ENCODE results near the gene CLCNKA. TPM values are rescaled to one million over a fixed set of nuclear protein-coding genes. Genes with fewer than 3 reads are reported as not detected.

The CLCNKA gene
- total and polyA plus RNA-seq, 2 of the 8 experiments (the other 6 are each of a cell fraction or from before 2014, with no cell fraction given): 0.95 to 2.0 TPM

DNA sequence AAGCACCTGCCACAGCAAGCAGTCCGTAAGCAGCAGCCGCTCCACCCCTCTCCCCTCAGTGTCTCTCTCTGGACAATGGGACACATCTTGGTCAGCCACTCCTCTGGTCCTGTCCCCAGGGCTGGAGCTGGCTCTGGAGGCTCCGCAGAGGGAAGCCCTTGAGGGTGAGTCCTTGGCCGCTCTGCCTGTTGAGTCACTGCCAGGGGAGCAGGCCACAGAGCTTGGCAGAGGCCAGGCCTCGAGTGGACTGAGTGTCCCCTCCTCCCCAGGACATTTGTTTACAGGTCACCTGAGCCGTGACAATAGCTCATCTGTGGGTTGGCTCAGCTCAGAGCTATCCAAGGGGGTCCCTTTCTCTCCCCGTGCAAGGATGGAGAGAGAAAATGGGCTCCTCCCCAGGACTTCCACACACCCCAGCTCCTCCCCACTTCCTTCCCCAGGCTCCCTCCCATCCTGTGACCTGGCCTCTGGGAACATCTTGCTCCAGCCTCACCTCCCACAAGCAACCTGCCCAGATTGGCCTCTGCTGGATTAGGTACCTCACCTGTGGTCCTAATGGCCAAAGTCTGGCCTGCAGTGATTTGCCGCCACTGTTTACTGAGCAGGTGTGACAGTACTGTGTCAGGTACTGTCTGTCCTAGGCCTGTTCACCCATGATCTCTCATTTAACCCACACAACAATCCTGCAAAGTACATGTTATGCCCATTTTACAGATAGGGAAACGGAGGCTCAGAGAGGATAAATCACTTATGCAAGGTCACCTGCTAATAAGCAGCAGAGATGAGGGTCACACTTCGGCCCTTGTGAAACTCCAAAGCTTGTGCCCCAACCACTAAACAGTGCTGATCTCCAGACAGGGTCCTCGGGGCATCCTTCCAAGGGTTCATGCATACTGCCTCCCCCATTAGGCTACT, 46.8 kb downstream of the CLCNKA start:
- no peak overlapping the region for H2BK15ac ChIP-seq (ENCODE audit: low read length)
- 70% methylated on average over 11 of the region's 11 CpGs; no CpG with 5 or more reads in 1 of the 2 experiments for WGBS, 2 experiments (ENCODE audit: extremely low coverage in 1 of 2, insufficient coverage in 1 of 2, insufficient read length in 1 of 2, insufficient replicate concordance in 2 of 2, low coverage in 1 of 2, low lambda C conversion rate in 2 of 2, missing lambda C conversion rate in 1 of 2)
- H3K4me2 ChIP-seq (ENCODE audit: insufficient read depth in 1 of 2, low read depth in 2 of 2, low read length in 2 of 2): no peak overlapping the region

More for the DNA sequence above, 46.8 kb downstream of the CLCNKA start:
- H3K23me2 ChIP-seq (ENCODE audit: low read depth, low read length): peaks cover 5% of the 10 kb centered on the region; the same call in 1 of the 2 replicates
- H2AFZ ChIP-seq (ENCODE audit: low read length): no peak overlapping the region
- H4K5ac ChIP-seq (ENCODE audit: insufficient read length, low read depth, low read length): no peak overlapping the region
- H3K4me1 ChIP-seq (replicated peaks in 1 of 4; ENCODE audit: control insufficient read depth in 3 of 4, insufficient read depth in 4 of 4, low read length in 3 of 4): peaks cover 0 to 27% (median 16%) of the 10 kb centered on the region in 4 experiments; a peak in 6 of 7 replicates
- no peak overlapping the region for H3K56ac ChIP-seq (replicated peaks; ENCODE audit: insufficient read length, low read depth, low read length)
- H3K9me3 ChIP-seq (ENCODE audit: insufficient read depth in 2 of 2, low read depth in 1 of 2, low read length in 1 of 2): no peaks in the 10 kb centered on the region
- no peak overlapping the region for H2AK5ac ChIP-seq (ENCODE audit: low read depth, low read length)
- no peak overlapping the region for H2BK5ac ChIP-seq (ENCODE audit: low read depth, low read length)
- H3K27ac ChIP-seq (ENCODE audit: low read depth, low read length): no peak overlapping the region
- FAIRE-seq: no peak
- peaks cover 0 to 4% of the 10 kb centered on the region in 2 experiments for H4K20me1 ChIP-seq (replicated peaks in 1 of 2; ENCODE audit: control insufficient read depth in 1 of 2, insufficient read depth in 2 of 2, low read length in 2 of 2)
- H2BK120ac ChIP-seq (replicated peaks; ENCODE audit: low read depth, low read length): no peak overlapping the region
- H3K18ac ChIP-seq (ENCODE audit: extremely low read depth, low read length): no peak overlapping the region
- H2BK20ac ChIP-seq (ENCODE audit: low read length): no peak overlapping the region; the same call in 1 of the 2 replicates
- H4K8ac ChIP-seq (ENCODE audit: extremely low read depth, insufficient read depth, low read length): no peak overlapping the region
- ChIA-PET CTCF (ENCODE audit: partially characterized antibody) (interaction anchor here (0.7 to 21.9 kb wide), 9 partner anchors 11 to 175 kb away, joined by 3 to 569 read pairs (median 3); no protein-coding TSS in a partner anchor), POLR2A (ENCODE audit: partially characterized antibody) (interaction anchor here (0.5 to 2.1 kb wide), 5 partner anchors 24 to 281 kb away, joined by 3 to 5 read pairs (median 3); partner anchors contain the start of gene CLCNKB)
- no peaks in the 10 kb centered on the region for H3K79me1 ChIP-seq (ENCODE audit: low read depth, low read length)
- TF ChIP-seq BACH1 (IDR thresholded peaks at IDR 0.05; ENCODE audit: low read length): no peak
- no peak for TF ChIP-seq RXRA (IDR thresholded peaks at IDR 0.05; ENCODE audit: insufficient read depth, low read depth, low read length)
- no peak for TF ChIP-seq SIRT6 (IDR thresholded peaks at IDR 0.05; ENCODE audit: low read length)
- H3K14ac ChIP-seq (ENCODE audit: insufficient read length): no peak overlapping the region
- H3K27me3 ChIP-seq (replicated peaks in 1 of 4; ENCODE audit: control insufficient read depth in 3 of 4, extremely low read depth in 1 of 4, insufficient read depth in 3 of 4, low read length in 3 of 4): peaks cover 2 to 20% (median 14%) of the 10 kb centered on the region in 4 experiments; a peak in 6 of 7 replicates
- H3K4ac ChIP-seq (replicated peaks; ENCODE audit: insufficient read length, low read depth, low read length): no peak overlapping the region
- H2BK12ac ChIP-seq (ENCODE audit: low read depth, low read length): no peak overlapping the region
- no peaks in the 10 kb centered on the region for H3K79me2 ChIP-seq (ENCODE audit: control insufficient read depth in 1 of 2, insufficient read depth in 2 of 2, low read length in 2 of 2)
- no peak overlapping the region for H3K9ac ChIP-seq (replicated peaks in 1 of 4; ENCODE audit: extremely low read depth in 1 of 4, low read depth in 3 of 4, low read length in 3 of 4)
- DNase-seq (ENCODE audit: low read depth in 1 of 2, low spot score in 2 of 2): no peak
- no peak overlapping the region for H3K4me3 ChIP-seq (ENCODE audit: extremely low read depth in 1 of 4, insufficient read depth in 2 of 4, low read depth in 3 of 4, low read length in 4 of 4)
- H3K23ac ChIP-seq (ENCODE audit: insufficient read length): no peak overlapping the region
- no peak overlapping the region for H4K91ac ChIP-seq (replicated peaks; ENCODE audit: insufficient read length, low read length)
- H3K36me3 ChIP-seq (ENCODE audit: control insufficient read depth in 2 of 4, insufficient read depth in 4 of 4, low read length in 3 of 4): no peaks in the 10 kb centered on the region
